Fibroblast of villous mesenchyme (primary cell): ENCODE results near the gene ESM1. TPM values are rescaled to one million over a fixed set of nuclear protein-coding genes. Genes with fewer than 3 reads are reported as not detected.
A peak's percentile ranks its signal among the peaks of the same experiment; 100 is the strongest.

Source experiments
- DNase-seq: peaks from one replicate; pipeline ENCODE4 v3.0.0-alpha.2; 2010; ENCODE audit warnings: low read depth
- H3K4me3 ChIP-seq: 2 replicates; pipeline ENCODE4 v1.5.1; 2011; ENCODE audit warnings: low read depth, mild to moderate bottlenecking, low read length
- CTCF ChIP-seq: IDR thresholded peaks from 2 replicates; pipeline ENCODE4 v1.5.1; 2012; ENCODE audit warnings: low read depth, mild to moderate bottlenecking, low read length; ENCODE audit not compliant: insufficient read depth
- total RNA-seq: library from RNA; depleted of rRNA; stranded (reverse); fragments of >200 nt; gene quantifications from 2 replicates; pipeline ENCODE4 v1.2.3, GENCODE V29; 2012

ESM1 gene
- total RNA-seq, result under 0.01 and 0.86 TPM in 2 replicates

GRCh38 chr5:54985301-54986268, at the start of gene ESM1:
TSS of gene ESM1 (minus strand) at chr5:54985593. CDS start at chr5:54985517, 76 bp downstream.
- TF ChIP-seq CTCF, result no peak
- peak; percentile 29 for DNase-seq

GRCh38 chr5:55033568-55033967, 48.2 kb upstream of the ESM1 start:
- H3K4me3 ChIP-seq, result no peak overlapping the region
- TF ChIP-seq CTCF, result no peak
- no peak for DNase-seq

More at GRCh38 chr5:54985301-54986268, at the start of gene ESM1:
- peak within 1 kb of the TSS; percentile 8 for H3K4me3 ChIP-seq

GRCh38 chr5:55031492-55031891, 46.1 kb upstream of the ESM1 start:
- DNase-seq, result no peak
- TF ChIP-seq CTCF, result no peak

GRCh38 chr5:55030676-55031369, 45.4 kb upstream of the ESM1 start:
- no peak for DNase-seq
- H3K4me3 ChIP-seq, result no peak overlapping the region
- TF ChIP-seq CTCF, result no peak

More at GRCh38 chr5:55031492-55031891, 46.1 kb upstream of the ESM1 start:
- no peak overlapping the region for H3K4me3 ChIP-seq

GRCh38 chr5:55030220-55030619, 44.8 kb upstream of the ESM1 start:
- TF ChIP-seq CTCF, result no peak
- H3K4me3 ChIP-seq, result no peak overlapping the region
- DNase-seq, result no peak

GRCh38 chr5:55027595-55027994, 42.2 kb upstream of the ESM1 start:
- no peak for DNase-seq
- no peak overlapping the region for H3K4me3 ChIP-seq
- TF ChIP-seq CTCF, result no peak
